ENCODE results near the gene TRPT1. TPM values are rescaled to one million over a fixed set of nuclear protein-coding genes. Genes with fewer than 3 reads are reported as not detected.
A peak's percentile ranks its signal among the peaks of the same experiment; 100 is the strongest.

TRPT1 gene
- total and polyA plus RNA-seq, 9 of the 15 experiments (the other 6 are each of a cell fraction or from before 2014, with no cell fraction given) = 4.6 to 41.7 (median 23.1) TPM

GRCh38 chr11:64181506-64182411 is 44.2 kb downstream of the TRPT1 start:
- H3K27me3 ChIP-seq (ENCODE audit: control insufficient read depth in 2 of 2, insufficient read depth in 2 of 2, low read length in 2 of 2) = no peaks in the 10 kb centered on the region
- peak overlapping the region; percentile 74 for H3K4me2 ChIP-seq (ENCODE audit: insufficient read depth, low read length)
- H3K9me3 ChIP-seq (replicated peaks; ENCODE audit: control insufficient read depth, insufficient read depth, low read depth, low read length) = no peaks in the 10 kb centered on the region
- 29% methylated on average over 17 of the region's 17 CpGs for WGBS (ENCODE audit: insufficient coverage, low coverage, missing lambda C conversion rate)
- peak overlapping the region; percentile 66 to 80 for H3K9ac ChIP-seq (ENCODE audit: insufficient read depth in 1 of 2, low read depth in 2 of 2, low read length in 2 of 2)
- ChIA-PET CTCF (ENCODE audit: low intra/inter-chr PET ratio) (interaction anchor here (0.9 kb wide), 1 partner anchor 15 kb away, joined by 5 read pairs; the partner anchor contains the start of gene MACROD1), POLR2A (interaction anchor here (0.5 to 1.8 kb wide), 11 partner anchors 12 to 1726 kb away, joined by 3 to 9 read pairs (median 3); partner anchors contain the start of genes FERMT3 and MACROD1)
- ATAC-seq = peak; percentile 63
- peaks cover 23 to 46% of the 10 kb centered on the region in 2 experiments for H3K4me1 ChIP-seq (replicated peaks in 1 of 2; ENCODE audit: control insufficient read depth in 2 of 2, insufficient read depth in 2 of 2, low read length in 2 of 2)
- no peaks in the 10 kb centered on the region for H4K20me1 ChIP-seq (replicated peaks; ENCODE audit: control insufficient read depth, insufficient read depth, low read length)
- H2AFZ ChIP-seq (ENCODE audit: low read depth, low read length) = peak overlapping the region; percentile 83
- peaks cover 4% of the 10 kb centered on the region; the same call in 1 of the 3 replicates for H3K36me3 ChIP-seq (ENCODE audit: control insufficient read depth, insufficient read depth, low read length)
- BruUV-seq (replicated peaks) = no TSS peak
- in situ Hi-C loops (cut with MboI) = no loop called here
- peak overlapping the region; percentile 25; the same call in 1 of the 2 replicates for H3K4me3 ChIP-seq
- intact Hi-C loops (cut with micrococcal nuclease) = no loop called here
- DNase-seq (ENCODE audit: extremely low read depth in 1 of 4, low spot score in 3 of 4) = peak; percentile 79 to 95 (median 86)
- no peaks in the 10 kb centered on the region for H3K9me1 ChIP-seq (ENCODE audit: control insufficient read depth, insufficient read depth, low read length)
- H3K27ac ChIP-seq (ENCODE audit: extremely low read depth, low read depth, low read length) = peak overlapping the region; percentile 75
- FAIRE-seq = peak; percentile 99
- peaks cover 32% of the 10 kb centered on the region for H3K79me2 ChIP-seq (ENCODE audit: control insufficient read depth, insufficient read depth, low read length)
- no peak for TF ChIP-seq ZNF511 (CRISPR knock-in tag; IDR thresholded peaks at IDR 0.05)
- TF ChIP-seq TFAP4 (CRISPR knock-in tag; IDR thresholded peaks at IDR 0.05; ENCODE audit: borderline replicate concordance) = peak; percentile 91
- no peak for TF ChIP-seq PHB2 (IDR thresholded peaks at IDR 0.05; ENCODE audit: low read depth)
- no peak for TF ChIP-seq ZBTB12 (CRISPR knock-in tag; IDR thresholded peaks at IDR 0.05)
- TF ChIP-seq BRF2 (IDR thresholded peaks at IDR 0.05; ENCODE audit: borderline replicate concordance, insufficient read depth, insufficient read length) = no peak
- TF ChIP-seq ZNF589 (CRISPR knock-in tag; IDR thresholded peaks at IDR 0.05; ENCODE audit: low read depth) = no peak
- peak; percentile 59 for TF ChIP-seq NR2C1 (IDR thresholded peaks at IDR 0.05)
- TF ChIP-seq NR2C1 (tag; IDR thresholded peaks at IDR 0.05) = no peak
- TF ChIP-seq ZNF280A (IDR thresholded peaks at IDR 0.05; ENCODE audit: low read depth, partially characterized antibody) = no peak
- TF ChIP-seq SIRT6 (IDR thresholded peaks at IDR 0.05; ENCODE audit: low read depth, low read length) = no peak
- no peak for TF ChIP-seq HDAC3 (IDR thresholded peaks at IDR 0.05; ENCODE audit: borderline replicate concordance, partially characterized antibody)
